Osteocyte (in vitro differentiated cells): ENCODE measurements around the gene CA11. TPM values are rescaled to one million over a fixed set of nuclear protein-coding genes. Genes with fewer than 3 reads are reported as not detected.

ENCODE experiments used
- DNase-seq: peaks from one replicate; pipeline ENCODE4 v3.0.0; 2021; ENCODE audit warnings: mixed read lengths; ENCODE audit not compliant: unreplicated experiment; ENCODE audit errors: extremely low spot score
- H3K27ac Mint-ChIP-seq: one replicate; pipeline ENCODE4 v1.8.0; 2021; ENCODE audit warnings: mild to moderate bottlenecking, mixed read lengths; ENCODE audit not compliant: unreplicated experiment
- H3K27me3 Mint-ChIP-seq: one replicate; pipeline ENCODE4 v1.8.0; 2021; ENCODE audit warnings: mixed read lengths; ENCODE audit not compliant: unreplicated experiment
- H3K36me3 Mint-ChIP-seq: one replicate; pipeline ENCODE4 v1.8.0; 2021; ENCODE audit warnings: mixed read lengths; ENCODE audit not compliant: unreplicated experiment
- H3K4me1 Mint-ChIP-seq: one replicate; pipeline ENCODE4 v1.8.0; 2021; ENCODE audit warnings: mixed read lengths; ENCODE audit not compliant: unreplicated experiment
- H3K4me3 Mint-ChIP-seq: one replicate; pipeline ENCODE4 v1.8.0; 2021; ENCODE audit warnings: mild to moderate bottlenecking, moderate library complexity, mixed read lengths; ENCODE audit not compliant: unreplicated experiment
- H3K9me3 Mint-ChIP-seq: one replicate; pipeline ENCODE4 v1.8.0; 2021; ENCODE audit warnings: mixed read lengths; ENCODE audit not compliant: unreplicated experiment
- total RNA-seq: library from RNA; stranded (reverse); gene quantifications from 2 replicates; pipeline ENCODE4 v1.2.1, GENCODE V29; 2021
- TF ChIP-seq, protein P1 (sequence below): fragments of 200-600 bp; sonication (generic); IDR thresholded peaks from 2 replicates; pipeline ENCODE4 v1.5.0; 2021; ENCODE audit warnings: antibody characterized with exemption, mild to moderate bottlenecking, moderate library complexity

The CA11 gene
- total RNA-seq, 1 donor from 2014 or later = 40.7 TPM

DNA sequence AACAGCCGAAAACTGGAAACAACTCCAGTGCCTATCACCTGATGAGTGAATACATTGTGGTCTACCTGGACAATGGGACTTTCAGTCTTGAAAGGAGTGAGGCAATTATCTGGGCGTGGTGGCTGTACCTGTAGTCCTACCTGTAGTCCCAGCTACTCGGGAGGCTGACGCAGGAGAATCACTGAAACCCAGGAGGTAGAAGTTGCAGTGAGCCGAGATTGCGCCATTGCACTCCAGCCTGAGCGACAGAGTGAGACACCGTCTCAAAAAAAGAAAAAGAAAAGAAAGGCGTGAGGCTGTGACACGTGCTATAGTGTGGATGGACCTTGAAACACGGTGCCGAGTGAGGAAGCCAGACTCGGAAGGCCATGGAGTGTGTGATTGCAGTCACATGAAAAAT, 30.9 kb upstream of the CA11 start:
- no peaks in the 10 kb centered on the region for H3K9me3 Mint-ChIP-seq
- H3K36me3 Mint-ChIP-seq = no peaks in the 10 kb centered on the region
- H3K27ac Mint-ChIP-seq = no peak overlapping the region
- no peak overlapping the region for H3K4me3 Mint-ChIP-seq
- peaks cover 3% of the 10 kb centered on the region for H3K4me1 Mint-ChIP-seq
- H3K27me3 Mint-ChIP-seq = no peaks in the 10 kb centered on the region
- TF ChIP-seq, protein P1, sequence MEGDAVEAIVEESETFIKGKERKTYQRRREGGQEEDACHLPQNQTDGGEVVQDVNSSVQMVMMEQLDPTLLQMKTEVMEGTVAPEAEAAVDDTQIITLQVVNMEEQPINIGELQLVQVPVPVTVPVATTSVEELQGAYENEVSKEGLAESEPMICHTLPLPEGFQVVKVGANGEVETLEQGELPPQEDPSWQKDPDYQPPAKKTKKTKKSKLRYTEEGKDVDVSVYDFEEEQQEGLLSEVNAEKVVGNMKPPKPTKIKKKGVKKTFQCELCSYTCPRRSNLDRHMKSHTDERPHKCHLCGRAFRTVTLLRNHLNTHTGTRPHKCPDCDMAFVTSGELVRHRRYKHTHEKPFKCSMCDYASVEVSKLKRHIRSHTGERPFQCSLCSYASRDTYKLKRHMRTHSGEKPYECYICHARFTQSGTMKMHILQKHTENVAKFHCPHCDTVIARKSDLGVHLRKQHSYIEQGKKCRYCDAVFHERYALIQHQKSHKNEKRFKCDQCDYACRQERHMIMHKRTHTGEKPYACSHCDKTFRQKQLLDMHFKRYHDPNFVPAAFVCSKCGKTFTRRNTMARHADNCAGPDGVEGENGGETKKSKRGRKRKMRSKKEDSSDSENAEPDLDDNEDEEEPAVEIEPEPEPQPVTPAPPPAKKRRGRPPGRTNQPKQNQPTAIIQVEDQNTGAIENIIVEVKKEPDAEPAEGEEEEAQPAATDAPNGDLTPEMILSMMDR = no peak
- DNase-seq = no peak

DNA sequence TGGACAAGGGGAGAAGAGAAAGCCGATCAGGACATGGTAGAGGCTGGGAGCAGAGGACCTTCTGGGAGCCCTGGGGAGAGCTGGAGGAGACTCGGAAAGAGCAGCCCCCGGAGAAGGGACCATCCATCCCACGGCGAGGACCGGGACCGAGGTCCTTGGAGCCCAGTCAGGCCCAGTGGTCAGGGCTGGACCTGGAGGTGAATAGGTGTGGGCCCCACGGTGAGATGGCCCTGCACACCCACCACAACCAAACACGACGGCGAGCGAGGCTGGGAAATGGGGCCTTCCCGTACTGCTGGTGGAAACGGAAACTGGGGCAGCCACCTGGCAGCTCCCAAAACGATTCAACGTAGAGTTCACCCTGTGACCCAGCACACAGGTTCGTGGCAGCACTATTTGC, 30.5 kb upstream of the CA11 start:
- H3K36me3 Mint-ChIP-seq = no peaks in the 10 kb centered on the region
- H3K4me1 Mint-ChIP-seq = peaks cover 3% of the 10 kb centered on the region
- TF ChIP-seq, protein P1 = no peak
- H3K27ac Mint-ChIP-seq = no peak overlapping the region
- H3K4me3 Mint-ChIP-seq = no peak overlapping the region
- H3K9me3 Mint-ChIP-seq = no peaks in the 10 kb centered on the region
- H3K27me3 Mint-ChIP-seq = no peaks in the 10 kb centered on the region
- no peak for DNase-seq

DNA sequence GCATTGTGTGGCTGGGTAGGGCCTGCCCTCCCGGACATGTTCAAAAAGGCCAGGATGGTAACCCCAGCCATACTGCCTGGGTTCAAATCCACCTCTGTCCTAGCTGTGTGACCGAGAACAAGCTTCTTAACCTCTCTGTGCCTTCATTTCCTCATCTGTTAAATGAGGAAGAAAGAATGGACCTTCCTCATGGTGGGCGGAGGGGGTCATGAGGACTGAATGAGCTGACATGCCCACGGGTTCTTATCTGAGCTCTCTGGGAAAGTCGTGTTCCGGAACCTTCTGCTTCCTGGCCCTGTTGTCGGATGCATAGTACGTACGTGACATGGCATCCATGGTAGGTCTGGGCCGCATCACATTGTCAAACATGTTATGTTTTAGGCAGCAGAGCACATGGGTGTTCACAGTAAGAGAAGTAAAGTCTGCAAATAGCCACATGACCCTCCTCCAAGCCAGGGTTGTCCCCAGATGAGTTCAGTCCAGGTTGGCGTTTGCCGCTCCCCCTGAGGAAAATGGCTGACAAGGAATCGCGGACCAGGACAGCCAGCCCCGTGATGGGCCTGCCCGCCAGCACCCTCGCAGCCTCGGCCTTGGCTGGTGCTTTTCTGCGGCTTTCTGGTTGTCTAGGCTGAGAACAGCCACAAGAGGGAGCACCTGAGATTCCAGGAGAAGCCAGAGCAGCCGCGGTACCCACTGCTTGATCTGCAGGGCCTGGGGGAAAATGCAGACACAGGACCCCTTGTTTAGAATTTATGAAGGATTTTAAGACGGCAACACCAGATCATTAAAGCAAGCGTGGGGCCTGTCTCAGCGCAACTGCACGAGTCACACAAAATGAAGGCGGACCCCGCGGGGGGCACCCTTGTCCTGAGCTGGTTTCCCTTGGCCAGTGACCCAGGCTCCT, 29.2 kb upstream of the CA11 start:
- Mint-ChIP-seq H3K27ac (no peak overlapping the region), H3K36me3 (no peaks in the 10 kb centered on the region), H3K4me3 (no peak overlapping the region), H3K4me1 (peaks cover 3% of the 10 kb centered on the region), H3K27me3 (no peaks in the 10 kb centered on the region), H3K9me3 (no peaks in the 10 kb centered on the region)
- DNase-seq = peak; percentile 92
- TF ChIP-seq, protein P1 = peak; percentile 89

DNA sequence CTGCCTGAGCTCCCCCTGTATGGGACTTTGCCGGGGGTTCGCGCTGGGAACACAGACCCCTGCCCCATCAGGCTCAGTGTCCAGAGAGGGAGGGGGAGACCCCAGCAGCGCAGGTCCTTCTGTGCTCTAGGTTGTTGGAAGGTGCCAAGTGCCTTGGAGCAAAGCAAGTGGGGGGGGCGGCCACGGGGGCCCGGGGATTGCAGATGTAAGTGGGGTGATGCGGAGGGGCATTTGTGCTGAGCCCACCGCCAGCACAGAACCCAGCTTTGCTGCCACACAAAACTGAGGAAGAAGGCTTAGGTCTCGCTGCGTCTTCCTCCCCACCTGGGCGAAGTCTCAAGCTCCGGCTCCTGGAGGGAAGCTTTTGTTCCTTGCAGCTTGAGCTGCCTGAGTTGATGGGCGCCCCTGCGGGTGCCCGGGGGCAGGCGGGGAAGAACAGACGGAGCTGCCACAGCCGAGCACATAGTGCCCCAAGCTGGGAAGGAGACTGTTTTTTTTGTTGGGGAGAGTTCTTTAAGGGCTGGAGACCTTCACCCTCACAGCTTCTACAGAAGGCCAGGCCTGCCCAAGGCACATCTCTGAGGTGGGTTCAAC, 28.3 kb upstream of the CA11 start:
- no peaks in the 10 kb centered on the region for H3K36me3 Mint-ChIP-seq
- no peaks in the 10 kb centered on the region for H3K9me3 Mint-ChIP-seq
- H3K4me3 Mint-ChIP-seq = no peak overlapping the region
- TF ChIP-seq, protein P1 = no peak
- DNase-seq = no peak
- H3K4me1 Mint-ChIP-seq = peaks cover 3% of the 10 kb centered on the region
- H3K27ac Mint-ChIP-seq = no peak overlapping the region
- no peaks in the 10 kb centered on the region for H3K27me3 Mint-ChIP-seq

DNA sequence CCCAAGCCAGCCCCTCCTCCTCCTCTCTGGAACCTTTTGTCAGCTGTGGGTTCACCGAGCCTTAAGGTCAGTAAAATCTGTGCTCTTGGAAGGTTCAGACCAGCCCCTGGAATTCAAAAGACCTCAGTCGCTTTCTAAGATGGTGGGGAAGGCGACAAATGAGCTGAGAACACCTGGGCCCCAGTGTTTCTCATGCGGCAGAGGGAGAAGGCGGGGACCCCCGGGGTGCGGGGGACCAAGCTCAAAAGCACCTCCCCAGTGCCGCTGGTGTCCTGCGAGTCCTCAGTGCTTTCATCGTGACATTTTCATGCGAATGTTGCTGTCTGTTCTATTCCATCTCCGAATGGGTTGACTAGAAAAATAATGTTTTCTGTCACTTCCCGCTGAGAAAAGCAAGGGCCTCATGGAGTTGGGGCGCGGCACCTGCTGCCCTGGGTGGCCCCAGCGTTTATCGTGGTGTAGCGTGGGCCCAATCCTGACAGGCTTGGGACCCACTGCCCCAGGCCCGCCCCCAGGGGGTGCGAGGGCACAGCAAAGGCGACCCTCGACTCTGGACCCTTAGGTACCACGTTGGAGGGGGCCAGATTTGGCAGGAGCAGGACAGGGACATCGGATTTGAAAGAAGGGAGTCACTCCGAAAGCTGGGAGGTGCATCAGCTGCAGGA, 27.6 kb upstream of the CA11 start:
- Mint-ChIP-seq H3K27ac (no peak overlapping the region), H3K36me3 (no peaks in the 10 kb centered on the region), H3K4me1 (peaks cover 3% of the 10 kb centered on the region), H3K4me3 (no peak overlapping the region), H3K27me3 (no peaks in the 10 kb centered on the region), H3K9me3 (no peaks in the 10 kb centered on the region)
- TF ChIP-seq, protein P1 = no peak
- DNase-seq = no peak
